Epithelial cell of proximal tubule (primary cell): ENCODE results near the gene MCTP1. TPM values are rescaled to one million over a fixed set of nuclear protein-coding genes. Genes with fewer than 3 reads are reported as not detected.

Experiments used
- DNase-seq: peaks from one replicate; pipeline ENCODE4 v3.0.0-alpha.2; 2011; ENCODE audit warnings: low read depth
- H3K4me3 ChIP-seq: 2 replicates; pipeline ENCODE4 v1.5.1; 2011; ENCODE audit warnings: low read depth, mild to moderate bottlenecking, low read length
- CTCF ChIP-seq: conservative IDR thresholded peaks from 2 replicates; pipeline ENCODE4 v1.5.1; 2012; ENCODE audit warnings: low read depth, mild to moderate bottlenecking, low read length
- total RNA-seq: library from RNA; depleted of rRNA; stranded (reverse); fragments of >200 nt; gene quantifications from 2 replicates; pipeline ENCODE4 v1.2.3, GENCODE V29; 2015

Gene MCTP1
- total RNA-seq, 1 donor from 2014 or later = 9.7 TPM

DNA sequence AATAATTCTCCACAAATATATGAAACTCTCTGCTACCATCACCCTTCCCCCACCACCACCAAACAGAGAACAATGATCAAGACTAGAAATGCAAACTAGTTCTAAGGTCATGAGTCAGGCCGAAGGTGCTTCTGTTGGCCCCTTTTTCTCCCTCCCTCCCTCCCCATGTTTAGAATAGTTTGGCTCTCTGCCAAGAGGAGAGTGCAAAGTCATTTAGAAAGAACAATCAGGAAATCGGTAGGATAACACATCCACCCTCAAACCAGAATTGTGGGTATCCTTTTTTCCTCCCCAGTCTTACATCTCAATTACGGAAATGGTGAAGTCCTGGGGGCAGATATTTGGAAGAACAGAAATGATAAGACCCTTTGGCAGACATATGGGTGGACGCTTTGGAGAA is 496.4 kb downstream of the MCTP1 start:
- no peak overlapping the region for H3K4me3 ChIP-seq
- no peak for DNase-seq
- no peak for TF ChIP-seq CTCF

GRCh38 chr5:94784536-94785505 is 500.1 kb downstream of the MCTP1 start:
- H3K4me3 ChIP-seq = no peak overlapping the region
- no peak for DNase-seq
- TF ChIP-seq CTCF = no peak

- no peak for TF ChIP-seq CTCF
- no peak overlapping the region for H3K4me3 ChIP-seq
- DNase-seq = no peak
These were observed 502.5 kb downstream of the MCTP1 start for GRCh38 chr5:94782383-94782782.

- no peak overlapping the region for H3K4me3 ChIP-seq
- no peak for TF ChIP-seq CTCF
- DNase-seq = no peak
These were observed 505.2 kb downstream of the MCTP1 start for GRCh38 chr5:94779684-94780083.

GRCh38 chr5:94778732-94779131 is 506.2 kb downstream of the MCTP1 start:
- no peak overlapping the region for H3K4me3 ChIP-seq
- no peak for DNase-seq
- TF ChIP-seq CTCF = no peak

GRCh38 chr5:94778299-94778698 is 506.6 kb downstream of the MCTP1 start:
- DNase-seq = no peak
- no peak for TF ChIP-seq CTCF
- no peak overlapping the region for H3K4me3 ChIP-seq
